Lower lobe of right lung (tissue), 2 donors: Measurements from ENCODE around the gene MRTFA. TPM values are rescaled to one million over a fixed set of nuclear protein-coding genes. Genes with fewer than 3 reads are reported as not detected.
"Not testable (repeated sequence)": the region's sequence is repeated elsewhere in the genome, so short reads cannot be mapped to it uniquely, and the experiment has no call there.

Source experiments
- ATAC-seq, 2 donors: fragments of 200-7000 bp; cut with Tn5 transposase; one replicate each; pipeline ENCODE4 v1.9.1; 2020 to 2022; ENCODE audit warnings: mild to moderate bottlenecking in 2 of 2, moderate library complexity in 2 of 2
- DNase-seq: peaks from one replicate; pipeline ENCODE4 v3.0.0-alpha.2; 2020
- H3K27ac ChIP-seq: fragments of 200-600 bp; one replicate; pipeline ENCODE4 v1.8.0; 2022
- H3K27me3 ChIP-seq: fragments of 200-600 bp; one replicate; pipeline ENCODE4 v1.8.0; 2022; ENCODE audit warnings: low read depth
- H3K36me3 ChIP-seq: fragments of 200-600 bp; one replicate; pipeline ENCODE4 v1.8.0; 2022; ENCODE audit warnings: mild to moderate bottlenecking
- H3K4me1 ChIP-seq: fragments of 200-600 bp; one replicate; pipeline ENCODE4 v1.8.0; 2022
- H3K4me3 ChIP-seq: fragments of 200-600 bp; one replicate; pipeline ENCODE4 v1.8.0; 2022; ENCODE audit warnings: mild to moderate bottlenecking
- H3K9me3 ChIP-seq: fragments of 200-600 bp; one replicate; pipeline ENCODE4 v1.8.0; 2022
- intact Hi-C: fragments of 100-400 bp; cut with DNase I; formaldehyde crosslinking; loops from one replicate; pipeline ENCODE4 v1.11.0; 2022
- total RNA-seq: library from RNA; stranded (reverse); fragmentation: NEBNext Ultra II Directional; extraction: Animal tissue kit (Norgen Biotek cat#: 25700); gene quantifications from one replicate; pipeline ENCODE4 v1.2.1, GENCODE V29; 2021
- TF ChIP-seq, protein P1 (sequence below): fragments of 200-600 bp; IDR thresholded peaks from one replicate; pipeline ENCODE4 v1.8.0; 2022; ENCODE audit warnings: antibody characterized with exemption, mild to moderate bottlenecking
- donor health status: DM: no; HTN: yes; CAD: no; lungs with severe emphysema.

Gene MRTFA
- total RNA-seq, 1 donor from 2014 or later, result 54.2 TPM

DNA sequence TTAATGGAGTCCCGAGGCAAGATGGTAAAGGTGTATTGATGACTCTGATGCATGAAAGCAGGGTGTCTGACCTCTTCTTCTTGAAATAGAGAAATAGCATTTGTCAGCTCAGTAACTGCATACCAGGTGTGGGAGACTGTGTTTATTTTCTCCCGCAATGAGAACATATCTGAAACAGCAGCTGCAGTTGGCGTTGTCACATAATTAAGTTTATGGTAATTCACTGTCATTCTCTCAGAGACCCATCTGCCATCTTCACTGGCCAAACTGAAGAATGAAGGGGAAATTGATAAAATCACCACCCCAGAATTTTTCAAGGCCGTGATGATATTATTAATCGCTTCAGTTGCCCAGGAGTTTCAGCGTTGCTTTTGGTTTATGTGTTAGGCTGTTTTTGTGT, 22.6 kb upstream of the MRTFA start:
- TF ChIP-seq, protein P1, sequence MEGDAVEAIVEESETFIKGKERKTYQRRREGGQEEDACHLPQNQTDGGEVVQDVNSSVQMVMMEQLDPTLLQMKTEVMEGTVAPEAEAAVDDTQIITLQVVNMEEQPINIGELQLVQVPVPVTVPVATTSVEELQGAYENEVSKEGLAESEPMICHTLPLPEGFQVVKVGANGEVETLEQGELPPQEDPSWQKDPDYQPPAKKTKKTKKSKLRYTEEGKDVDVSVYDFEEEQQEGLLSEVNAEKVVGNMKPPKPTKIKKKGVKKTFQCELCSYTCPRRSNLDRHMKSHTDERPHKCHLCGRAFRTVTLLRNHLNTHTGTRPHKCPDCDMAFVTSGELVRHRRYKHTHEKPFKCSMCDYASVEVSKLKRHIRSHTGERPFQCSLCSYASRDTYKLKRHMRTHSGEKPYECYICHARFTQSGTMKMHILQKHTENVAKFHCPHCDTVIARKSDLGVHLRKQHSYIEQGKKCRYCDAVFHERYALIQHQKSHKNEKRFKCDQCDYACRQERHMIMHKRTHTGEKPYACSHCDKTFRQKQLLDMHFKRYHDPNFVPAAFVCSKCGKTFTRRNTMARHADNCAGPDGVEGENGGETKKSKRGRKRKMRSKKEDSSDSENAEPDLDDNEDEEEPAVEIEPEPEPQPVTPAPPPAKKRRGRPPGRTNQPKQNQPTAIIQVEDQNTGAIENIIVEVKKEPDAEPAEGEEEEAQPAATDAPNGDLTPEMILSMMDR, result no peak
- Histone ChIP-seq H3K4me1 (peaks cover 9% of the 10 kb centered on the region), H3K36me3 (no peaks in the 10 kb centered on the region), H3K4me3 (no peak overlapping the region), H3K27me3 (no peaks in the 10 kb centered on the region), H3K9me3 (no peaks in the 10 kb centered on the region), H3K27ac (no peak overlapping the region)
- ATAC-seq (no peak), DNase-seq (no peak)
- intact Hi-C loops, result no loop called here

DNA sequence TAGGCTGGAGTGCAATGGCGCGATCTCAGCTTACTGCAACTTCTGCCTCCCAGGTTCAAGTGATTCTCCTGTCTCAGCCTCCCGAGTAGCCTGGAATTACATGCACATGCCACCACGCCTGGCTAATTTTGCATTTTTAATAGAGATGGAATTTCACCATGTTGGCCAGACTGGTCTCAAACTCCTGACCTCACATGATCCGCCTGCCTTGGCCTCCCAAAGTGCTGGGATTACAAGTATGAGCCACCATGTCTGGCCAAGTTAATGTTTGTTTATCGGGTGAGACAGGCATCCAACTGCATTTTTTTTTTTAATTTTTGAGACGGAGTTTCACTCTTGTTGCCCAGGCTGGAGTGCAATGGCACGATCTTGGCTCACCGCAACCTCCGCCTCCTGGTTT, 20.1 kb upstream of the MRTFA start:
- DNase-seq, H3K4me3 ChIP-seq, H3K36me3 ChIP-seq, H3K27me3 ChIP-seq, ATAC-seq, intact Hi-C loops, H3K9me3 ChIP-seq, H3K27ac ChIP-seq: not testable (repeated sequence)
- H3K4me1 ChIP-seq, result peaks cover 21% of the 10 kb centered on the region

DNA sequence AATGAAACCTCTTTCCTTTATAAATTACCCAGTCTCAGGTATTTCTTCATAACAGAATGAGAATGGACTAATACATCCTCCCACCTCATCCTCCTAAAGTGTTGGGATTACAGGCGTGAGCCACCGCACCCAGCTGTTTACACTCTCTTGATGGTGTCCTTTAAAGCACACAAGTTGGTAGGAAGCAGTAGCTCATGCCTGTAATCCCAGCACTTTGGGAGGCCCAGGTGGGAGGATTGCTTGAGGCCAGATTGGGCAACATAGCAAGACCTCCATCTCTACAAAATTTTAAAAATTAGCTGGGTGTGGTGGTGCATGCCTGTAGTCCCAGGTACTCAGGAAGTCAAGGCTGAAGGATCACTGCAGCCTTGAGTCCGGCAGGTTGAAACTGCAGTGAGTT, 19.4 kb upstream of the MRTFA start:
- H3K4me3 ChIP-seq, H3K9me3 ChIP-seq, H3K27me3 ChIP-seq, intact Hi-C loops, H3K36me3 ChIP-seq, H3K27ac ChIP-seq, DNase-seq, ATAC-seq: not testable (repeated sequence)
- H3K4me1 ChIP-seq, result peaks cover 25% of the 10 kb centered on the region

DNA sequence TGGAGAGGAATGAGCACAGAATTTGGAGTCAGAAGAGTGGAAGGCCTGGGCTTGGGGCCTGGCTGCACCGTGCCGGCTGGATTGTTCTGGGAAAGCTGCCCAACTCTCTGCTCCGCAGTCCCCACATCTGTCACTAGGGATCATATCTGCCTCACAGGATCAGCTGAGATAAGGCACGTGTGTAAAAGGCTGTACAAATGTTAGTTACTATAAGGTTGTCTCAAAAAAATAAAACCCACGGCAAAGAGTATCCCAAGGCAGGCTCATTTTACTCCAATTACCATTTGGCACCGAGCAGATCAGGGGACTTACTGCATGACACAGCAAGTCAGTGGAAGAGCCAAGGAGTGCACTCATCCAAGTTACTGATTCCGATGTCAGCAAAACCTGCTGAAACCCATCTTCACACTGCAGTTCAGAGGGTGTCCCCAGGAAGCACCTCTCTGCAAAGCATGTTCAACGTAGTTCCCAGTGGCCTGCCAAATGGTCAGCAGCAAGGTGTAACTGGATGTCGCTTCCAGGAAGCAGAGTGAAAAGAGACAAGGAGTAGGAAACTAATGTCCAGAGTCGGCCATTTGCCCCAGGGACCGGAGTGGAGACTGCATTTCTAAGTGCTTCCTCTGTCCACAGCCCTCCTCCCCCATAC, 18.1 kb upstream of the MRTFA start:
- DNase-seq, result no peak
- TF ChIP-seq, protein P1, result peak; percentile 26
- Histone ChIP-seq H3K4me3 (no peak overlapping the region), H3K27me3 (no peaks in the 10 kb centered on the region), H3K9me3 (no peaks in the 10 kb centered on the region), H3K27ac (peak overlapping the region; percentile 21), H3K4me1 (peaks cover 25% of the 10 kb centered on the region), H3K36me3 (no peaks in the 10 kb centered on the region)
- ATAC-seq, result peak in 1 of 2 donors; percentile 28
- intact Hi-C loops, result no loop called here

DNA sequence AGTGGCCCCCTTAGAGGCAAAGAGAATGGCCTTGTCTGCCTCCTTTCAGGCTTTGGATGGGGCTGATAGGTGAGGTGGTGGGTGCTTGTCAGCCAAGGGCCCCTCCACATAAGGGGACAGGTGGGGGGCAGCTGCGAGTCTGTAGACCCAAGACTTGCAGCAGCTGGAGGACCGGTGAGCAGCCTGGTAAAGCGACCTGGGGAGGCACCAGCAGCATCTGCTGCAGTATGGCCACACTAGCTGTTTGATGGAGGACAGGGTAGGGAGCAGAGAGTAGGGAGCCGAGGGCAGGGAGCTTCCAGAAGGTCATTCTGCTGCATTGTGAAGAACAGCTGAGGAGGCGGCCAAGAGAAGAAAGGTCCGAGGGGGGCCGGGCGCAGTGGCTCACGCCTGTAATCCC, 16.8 kb upstream of the MRTFA start:
- H3K4me1 ChIP-seq, result peaks cover 25% of the 10 kb centered on the region
- no peaks in the 10 kb centered on the region for H3K27me3 ChIP-seq
- H3K36me3 ChIP-seq, result no peaks in the 10 kb centered on the region
- no peaks in the 10 kb centered on the region for H3K9me3 ChIP-seq
- H3K4me3 ChIP-seq, result no peak overlapping the region
- ATAC-seq (no peak), DNase-seq (no peak)
- intact Hi-C loops, result no loop called here
- no peak overlapping the region for H3K27ac ChIP-seq
- TF ChIP-seq, protein P1, result no peak

DNA sequence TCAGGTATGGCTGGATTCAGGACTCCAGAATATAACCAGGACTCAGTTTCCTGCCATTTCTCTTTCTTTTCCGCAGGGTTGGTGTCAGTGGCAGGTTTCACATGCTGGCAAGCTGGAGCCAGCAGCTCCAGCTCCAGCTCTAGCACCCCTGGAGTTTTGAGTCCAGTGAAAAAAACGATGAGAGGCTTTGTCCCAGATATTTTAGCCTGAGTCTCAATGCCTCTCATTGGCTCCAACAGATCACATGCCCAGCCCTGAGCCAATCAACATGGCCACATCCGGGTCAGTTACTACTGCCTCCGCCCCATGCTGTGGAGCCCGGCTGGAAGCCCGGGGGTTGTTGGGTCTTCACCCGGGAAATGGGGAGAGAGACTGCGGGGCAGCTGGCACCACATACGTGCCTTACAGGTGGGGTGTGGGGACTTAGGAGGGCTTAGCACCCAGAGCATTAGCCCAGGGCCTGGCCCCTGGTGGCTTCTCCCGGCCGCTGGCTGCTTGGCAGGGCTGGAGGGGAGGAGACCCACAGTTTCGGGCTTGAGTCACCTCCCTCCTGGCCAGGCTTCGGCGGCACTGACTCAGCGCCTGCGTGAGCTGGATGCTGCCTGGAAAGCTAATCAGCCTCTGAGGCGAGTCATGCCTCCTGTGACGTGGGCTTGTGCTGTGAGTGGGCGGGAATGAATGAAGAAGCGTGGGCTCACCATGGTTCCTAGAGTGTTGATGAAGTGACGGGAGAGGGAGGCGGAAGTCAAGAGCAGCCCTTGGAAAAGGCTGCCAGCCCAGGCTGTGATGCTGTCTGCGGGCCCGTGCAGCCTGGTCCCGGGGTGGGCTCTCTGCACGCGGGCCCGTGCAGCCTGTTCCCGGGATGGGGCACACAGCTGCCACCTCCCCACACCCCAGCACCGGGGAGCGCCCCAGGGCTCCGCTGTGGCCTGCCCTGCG, 15.3 kb upstream of the MRTFA start:
- peak; percentile 93 for DNase-seq
- peak; percentile 96 for ATAC-seq
- Histone ChIP-seq H3K27ac (peak overlapping the region; percentile 92), H3K27me3 (no peaks in the 10 kb centered on the region), H3K9me3 (no peaks in the 10 kb centered on the region), H3K36me3 (no peaks in the 10 kb centered on the region), H3K4me3 (peak overlapping the region; percentile 56), H3K4me1 (peaks cover 25% of the 10 kb centered on the region)
- intact Hi-C loops, result no loop called here
- TF ChIP-seq, protein P1, result no peak
